PC-9 (cell line): Measurements from ENCODE around the gene RNF5. TPM values are rescaled to one million over a fixed set of nuclear protein-coding genes. Genes with fewer than 3 reads are reported as not detected.
"Not testable (repeated sequence)": the region's sequence is repeated elsewhere in the genome, so short reads cannot be mapped to it uniquely, and the experiment has no call there.

ENCODE experiments used
- BruUV-seq: library from RNA; stranded (reverse); fragments of 400-500 nt; replicated peaks from 2 replicates; lab custom pipeline; 2021; lab: Mats Ljungman, UMichigan
- CTCF ChIA-PET: fragments of 300-600 bp; sonication (Branson Sonifier 250); formaldehyde crosslinking; loops from one replicate; lab custom pipeline; 2022; ENCODE audit warnings: antibody characterized with exemption; lab: Charles Lee
- POLR2A ChIA-PET: fragments of 300-600 bp; sonication (Branson Sonifier 250); formaldehyde crosslinking; loops from one replicate; lab custom pipeline; 2022; ENCODE audit warnings: antibody characterized with exemption; ENCODE audit not compliant: unreplicated experiment; lab: Charles Lee
- DNase-seq, 2 experiments: peaks; one replicate each; pipeline versions ENCODE4 v3.0.0 to v3.0.0-alpha.2; 2015 to 2022; ENCODE audit warnings: mixed read lengths in 1 of 2
- H2AFZ ChIP-seq: fragments of 200-600 bp; sonication (generic); 2 replicates; pipeline ENCODE4 v1.8.1; 2017; ENCODE audit warnings: antibody characterized with exemption
- H3F3A ChIP-seq: fragments of 200-600 bp; sonication (generic); 2 replicates; pipeline ENCODE4 v1.8.1; 2017; ENCODE audit warnings: antibody characterized with exemption, mild to moderate bottlenecking, low read depth; ENCODE audit not compliant: insufficient read depth
- H3K27ac ChIP-seq: fragments of 200-600 bp; sonication (generic); 2 replicates; pipeline ENCODE4 v1.6.1; 2016; ENCODE audit warnings: mixed run types
- H3K27me3 ChIP-seq: fragments of 200-600 bp; sonication (generic); 2 replicates; pipeline ENCODE4 v1.6.1; 2016; ENCODE audit warnings: low read depth, mixed run types; ENCODE audit not compliant: insufficient read depth
- H3K36me3 ChIP-seq: fragments of 200-600 bp; sonication (generic); 2 replicates; pipeline ENCODE4 v1.6.1; 2016; ENCODE audit warnings: low read depth, mixed run types
- H3K4me1 ChIP-seq: fragments of 200-600 bp; sonication (generic); replicated peaks from 2 replicates; pipeline ENCODE4 v1.6.1; 2016; ENCODE audit warnings: mixed run types; ENCODE audit not compliant: insufficient read depth
- H3K4me2 ChIP-seq: fragments of 200-600 bp; sonication (generic); 2 replicates; pipeline ENCODE4 v1.6.1; 2017; ENCODE audit warnings: mixed run types
- H3K4me3 ChIP-seq: fragments of 200-600 bp; sonication (generic); 2 replicates; pipeline ENCODE4 v1.6.1; 2016; ENCODE audit warnings: mixed run types
- H3K79me2 ChIP-seq: fragments of 200-600 bp; sonication (generic); 2 replicates; pipeline ENCODE4 v1.6.1; 2017; ENCODE audit warnings: low read depth, mixed run types
- H3K9me2 ChIP-seq: fragments of 200-600 bp; sonication (generic); 2 replicates; pipeline ENCODE4 v1.8.1; 2017; ENCODE audit warnings: mild to moderate bottlenecking; ENCODE audit not compliant: insufficient read depth
- H3K9me3 ChIP-seq: fragments of 200-600 bp; sonication (generic); 2 replicates; pipeline ENCODE4 v1.8.1; 2016; ENCODE audit warnings: low read depth; ENCODE audit not compliant: insufficient read depth
- H4K20me1 ChIP-seq: fragments of 200-600 bp; sonication (generic); 2 replicates; pipeline ENCODE4 v1.8.1; 2017; ENCODE audit not compliant: insufficient read depth
- EZH2 ChIP-seq: fragments of 200-600 bp; sonication (generic); IDR thresholded peaks from 2 replicates; pipeline ENCODE4 v1.8.0; 2017; ENCODE audit warnings: antibody characterized with exemption, low read depth
- intact Hi-C: fragments of 100-400 bp; cut with micrococcal nuclease; formaldehyde crosslinking; loops from one replicate; pipeline ENCODE4 v1.10.0; 2022; ENCODE audit not compliant: unreplicated experiment
- total RNA-seq: library from RNA; stranded (reverse); gene quantifications from 2 replicates; pipeline ENCODE4 v1.2.3, GENCODE V29; 2021
- TF ChIP-seq, protein P1 (sequence below): fragments of 200-600 bp; sonication (generic); conservative IDR thresholded peaks from 2 replicates; pipeline ENCODE4 v1.6.1; 2017; ENCODE audit warnings: mixed run types, antibody characterized with exemption, mild to moderate bottlenecking, moderate library complexity

Gene RNF5
- total RNA-seq, 1 experiment from 2014 or later, result 45.6 TPM

DNA sequence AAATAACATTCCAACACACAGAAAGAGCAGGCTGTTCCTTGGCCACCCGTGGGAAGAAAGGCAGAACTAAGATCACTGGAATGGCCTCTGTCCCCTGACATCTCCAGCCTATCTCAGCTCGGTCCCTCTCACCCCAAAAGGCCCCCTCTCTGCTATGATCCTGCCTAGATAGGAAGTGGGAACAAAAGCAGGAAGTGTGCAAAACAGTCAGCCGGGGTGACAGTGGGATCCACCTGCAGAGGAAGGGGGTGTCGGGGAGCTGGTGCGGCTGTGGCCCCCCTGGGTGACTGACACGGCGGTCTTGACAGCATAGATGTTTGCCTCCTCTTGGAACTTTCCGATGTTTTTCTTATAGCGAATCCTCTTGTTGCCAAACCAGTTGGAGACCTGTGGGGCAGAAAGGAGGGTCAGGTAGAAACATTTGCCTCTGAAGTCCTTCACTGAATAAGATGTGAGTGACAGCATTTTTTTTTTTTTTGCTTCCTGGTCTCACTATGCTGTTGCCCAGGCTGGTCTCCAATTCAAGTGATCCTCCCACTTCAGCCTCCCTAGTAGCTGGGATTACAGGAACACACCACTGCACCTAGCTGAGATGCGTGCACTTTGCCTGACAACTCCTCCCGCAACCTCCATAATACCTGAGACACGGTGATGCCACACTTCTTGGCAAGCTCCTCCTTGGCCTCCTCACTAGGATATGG is 9.0 kb downstream of the RNF5 start:
- BruUV-seq, result no TSS peak
- intact Hi-C loops, result no loop called here
- no peak overlapping the region for H3K4me3 ChIP-seq
- no peaks in the 10 kb centered on the region for H3K9me2 ChIP-seq
- ChIA-PET CTCF (no interaction called here), POLR2A (no interaction called here)
- no peak overlapping the region for H3K4me2 ChIP-seq
- H3F3A ChIP-seq, result peaks cover 14% of the 10 kb centered on the region; the same call in 1 of the 2 replicates
- peaks cover 18% of the 10 kb centered on the region for H3K79me2 ChIP-seq
- peaks cover 7% of the 10 kb centered on the region; the same call in 1 of the 2 replicates for H3K4me1 ChIP-seq
- no peak overlapping the region for H3K27ac ChIP-seq
- no peak overlapping the region for H2AFZ ChIP-seq
- no peaks in the 10 kb centered on the region for H3K27me3 ChIP-seq
- H3K9me3 ChIP-seq, result no peaks in the 10 kb centered on the region
- no peaks in the 10 kb centered on the region for H4K20me1 ChIP-seq
- no peak for DNase-seq
- no peak for TF ChIP-seq EZH2
- TF ChIP-seq, protein P1, sequence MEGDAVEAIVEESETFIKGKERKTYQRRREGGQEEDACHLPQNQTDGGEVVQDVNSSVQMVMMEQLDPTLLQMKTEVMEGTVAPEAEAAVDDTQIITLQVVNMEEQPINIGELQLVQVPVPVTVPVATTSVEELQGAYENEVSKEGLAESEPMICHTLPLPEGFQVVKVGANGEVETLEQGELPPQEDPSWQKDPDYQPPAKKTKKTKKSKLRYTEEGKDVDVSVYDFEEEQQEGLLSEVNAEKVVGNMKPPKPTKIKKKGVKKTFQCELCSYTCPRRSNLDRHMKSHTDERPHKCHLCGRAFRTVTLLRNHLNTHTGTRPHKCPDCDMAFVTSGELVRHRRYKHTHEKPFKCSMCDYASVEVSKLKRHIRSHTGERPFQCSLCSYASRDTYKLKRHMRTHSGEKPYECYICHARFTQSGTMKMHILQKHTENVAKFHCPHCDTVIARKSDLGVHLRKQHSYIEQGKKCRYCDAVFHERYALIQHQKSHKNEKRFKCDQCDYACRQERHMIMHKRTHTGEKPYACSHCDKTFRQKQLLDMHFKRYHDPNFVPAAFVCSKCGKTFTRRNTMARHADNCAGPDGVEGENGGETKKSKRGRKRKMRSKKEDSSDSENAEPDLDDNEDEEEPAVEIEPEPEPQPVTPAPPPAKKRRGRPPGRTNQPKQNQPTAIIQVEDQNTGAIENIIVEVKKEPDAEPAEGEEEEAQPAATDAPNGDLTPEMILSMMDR, result no peak
- peaks cover 10% of the 10 kb centered on the region for H3K36me3 ChIP-seq

DNA sequence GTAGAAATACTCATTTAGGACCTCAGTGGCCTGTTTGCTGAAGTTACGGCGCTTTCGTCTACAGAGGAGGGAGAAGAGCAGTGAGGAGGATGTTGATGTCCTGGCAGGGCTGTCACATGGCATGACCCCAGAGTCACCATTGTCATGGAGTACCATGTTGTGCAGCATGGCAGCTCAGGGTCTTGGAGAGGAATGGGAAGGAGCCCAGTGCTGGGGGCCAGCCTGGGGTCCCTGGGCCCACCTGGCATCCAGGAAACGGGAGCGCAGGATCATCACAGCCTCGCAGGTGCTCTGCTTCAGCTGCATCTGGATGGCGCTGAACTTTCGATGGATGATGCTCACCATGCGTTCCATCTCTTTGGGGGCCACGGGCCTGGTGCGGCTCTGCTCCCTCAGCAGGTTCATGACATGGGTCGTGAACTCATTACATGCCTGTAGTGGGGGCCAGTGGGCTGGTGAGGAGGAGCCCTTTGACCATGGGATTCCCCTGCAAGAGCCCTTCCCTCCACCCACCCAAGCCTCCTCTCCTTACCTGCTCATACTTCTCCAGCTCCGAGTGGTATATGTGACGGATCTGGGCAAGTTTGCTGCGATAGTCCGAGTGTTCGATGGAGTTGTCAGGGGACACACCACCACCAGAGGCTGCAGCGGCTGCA is 9.6 kb downstream of the RNF5 start:
- H3K4me3 ChIP-seq, H3K9me2 ChIP-seq, H3K9me3 ChIP-seq, DNase-seq, intact Hi-C loops, H4K20me1 ChIP-seq, BruUV-seq, H2AFZ ChIP-seq, H3K27ac ChIP-seq, H3K27me3 ChIP-seq, POLR2A ChIA-PET, H3K36me3 ChIP-seq: not testable (repeated sequence)
- Histone ChIP-seq H3K4me1 (peaks cover 13% of the 10 kb centered on the region), H3K4me2 (peak overlapping the region; percentile 95; the same call in 1 of the 2 replicates), H3K79me2 (peaks cover 18% of the 10 kb centered on the region), H3F3A (peaks cover 14% of the 10 kb centered on the region; the same call in 1 of the 2 replicates)
- CTCF ChIA-PET, result interaction anchor here (0.6 kb wide), 1 partner anchor 1621 kb away, joined by 7 read pairs; no protein-coding TSS in a partner anchor

DNA sequence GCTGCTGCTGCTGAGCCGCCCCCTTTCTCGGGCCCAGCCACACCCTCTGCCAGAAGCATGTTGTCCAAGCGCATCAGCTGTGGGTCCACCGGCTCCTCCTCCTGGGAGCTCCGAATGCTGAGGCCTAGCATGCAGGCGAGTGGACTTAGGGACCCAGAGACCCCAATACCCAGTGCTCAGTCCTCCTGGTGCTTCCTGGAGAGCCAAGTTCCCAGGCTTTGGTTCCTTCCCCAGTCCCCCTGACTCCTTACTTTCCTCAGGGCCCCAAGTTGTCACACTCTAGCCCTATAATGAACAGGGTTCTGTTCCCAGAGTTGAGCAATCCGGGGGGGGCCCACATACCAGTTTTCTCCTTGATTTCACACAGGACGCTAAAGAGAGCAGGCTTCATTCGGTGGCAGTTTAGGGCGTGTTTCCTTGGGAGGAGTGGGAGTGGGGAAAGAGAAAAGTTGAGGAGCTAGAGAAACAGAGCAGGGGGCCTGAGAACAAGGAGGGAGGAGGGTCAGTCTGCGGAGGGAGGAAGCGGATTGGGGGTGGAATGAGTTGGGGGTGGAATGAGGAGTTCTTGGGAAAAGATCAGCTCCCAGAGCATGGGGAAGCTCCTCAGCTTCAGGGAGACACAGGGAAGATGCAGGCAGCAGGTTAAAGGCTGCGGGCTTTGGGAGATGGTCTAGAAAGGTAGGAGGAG is 10.3 kb downstream of the RNF5 start:
- CTCF ChIA-PET, result interaction anchor here (0.6 kb wide), 1 partner anchor 1621 kb away, joined by 7 read pairs; no protein-coding TSS in a partner anchor
- H3F3A ChIP-seq, result peaks cover 10% of the 10 kb centered on the region; the same call in 1 of the 2 replicates
- no peaks in the 10 kb centered on the region for H3K27me3 ChIP-seq
- H3K27ac ChIP-seq, result no peak overlapping the region
- no peak for TF ChIP-seq EZH2
- H3K4me1 ChIP-seq, result peaks cover 14% of the 10 kb centered on the region
- H2AFZ ChIP-seq, result no peak overlapping the region
- intact Hi-C loops, result no loop called here
- no peaks in the 10 kb centered on the region for H4K20me1 ChIP-seq
- no peaks in the 10 kb centered on the region for H3K9me2 ChIP-seq
- H3K9me3 ChIP-seq, result no peaks in the 10 kb centered on the region
- POLR2A ChIA-PET, result interaction anchor here (0.5 kb wide), 1 partner anchor 44 kb away, joined by 3 read pairs; no protein-coding TSS in a partner anchor
- no TSS peak for BruUV-seq
- H3K4me2 ChIP-seq, result peak overlapping the region; percentile 95
- peaks cover 10% of the 10 kb centered on the region for H3K36me3 ChIP-seq
- peaks cover 18% of the 10 kb centered on the region for H3K79me2 ChIP-seq
- peak overlapping the region; percentile 85 for H3K4me3 ChIP-seq
- no peak for DNase-seq
